Endometrium (tissue), 2 donors: ENCODE data around the gene ABCC12.
A peak's percentile ranks its signal among the peaks of the same experiment; 100 is the strongest.

Source experiments
- FAIRE-seq: peaks from 2 replicates; lab custom pipeline; 2012; peaks lifted over from hg19 to GRCh38; lab: Jason Lieb, UNC
- donor health status: control.
- donor health status: control.

The ABCC12 gene

DNA sequence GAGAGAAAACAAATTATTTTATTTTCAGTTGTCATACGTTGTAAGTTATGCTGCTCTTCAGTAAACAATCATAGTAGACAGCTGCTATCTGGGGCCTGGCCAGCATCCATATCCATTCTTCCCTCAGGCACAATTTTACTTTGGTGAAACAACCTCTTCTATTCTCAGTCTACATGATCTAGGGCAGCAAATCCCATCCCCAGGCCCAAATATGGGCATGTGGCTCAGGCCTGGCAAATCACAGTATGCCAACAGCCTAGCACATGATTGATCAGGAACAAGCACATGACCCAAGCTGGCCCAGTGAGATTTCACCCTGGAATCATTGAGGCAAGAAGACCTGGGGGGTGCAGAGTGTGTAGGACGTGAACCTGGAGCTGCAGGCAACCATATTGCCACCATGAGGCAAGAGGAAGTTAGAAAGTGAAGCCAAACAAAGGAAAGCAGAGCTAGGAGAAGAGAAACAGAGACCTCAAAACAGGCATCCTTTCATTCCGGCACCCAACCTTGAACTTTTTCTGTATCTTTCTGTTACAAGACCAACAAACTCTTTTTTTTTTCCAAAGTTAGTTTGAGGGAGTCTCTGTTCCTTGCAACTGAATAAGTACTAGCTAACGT lies 10.3 kb upstream of the ABCC12 start:
- FAIRE-seq = no peak

DNA sequence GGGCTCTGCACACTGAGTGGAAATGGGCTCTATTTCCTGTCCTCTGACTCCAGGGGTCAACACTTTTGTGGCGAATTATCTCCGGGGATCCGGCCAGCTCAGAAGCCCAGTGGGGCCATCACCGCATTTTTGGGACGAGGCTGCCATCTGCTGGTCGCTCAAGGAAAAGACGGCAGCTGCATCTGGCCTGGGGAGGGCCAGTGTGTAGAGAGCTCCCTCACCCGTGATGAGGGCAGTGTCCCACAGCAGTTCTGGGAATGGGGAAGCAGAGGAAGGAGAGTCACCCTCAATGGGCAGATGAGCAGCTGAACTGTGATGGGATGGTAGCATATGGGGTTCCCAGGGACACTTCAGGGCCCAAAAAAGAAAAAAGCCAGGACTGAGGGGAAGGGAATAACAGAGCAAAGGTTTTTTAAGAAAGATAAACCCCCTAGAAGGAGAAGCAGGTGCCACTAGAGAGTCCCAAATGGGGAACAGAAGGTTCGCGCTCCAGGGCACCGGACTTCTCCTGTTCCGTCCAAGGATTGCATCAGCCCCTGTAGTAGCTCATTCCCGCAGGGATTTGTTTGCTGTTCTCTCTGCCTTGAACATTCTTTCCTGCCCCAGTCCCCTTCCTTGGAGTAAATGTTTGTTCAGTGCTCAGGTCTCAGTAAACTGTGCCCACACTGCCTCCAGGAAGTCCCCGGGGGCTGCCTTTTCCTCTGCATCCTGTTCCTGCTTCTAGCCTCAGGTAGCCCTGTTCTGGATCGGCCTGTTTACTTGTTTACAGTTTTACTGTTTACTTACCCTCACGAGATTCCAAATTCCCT lies 9.3 kb upstream of the ABCC12 start:
- FAIRE-seq = peak; percentile 4

DNA sequence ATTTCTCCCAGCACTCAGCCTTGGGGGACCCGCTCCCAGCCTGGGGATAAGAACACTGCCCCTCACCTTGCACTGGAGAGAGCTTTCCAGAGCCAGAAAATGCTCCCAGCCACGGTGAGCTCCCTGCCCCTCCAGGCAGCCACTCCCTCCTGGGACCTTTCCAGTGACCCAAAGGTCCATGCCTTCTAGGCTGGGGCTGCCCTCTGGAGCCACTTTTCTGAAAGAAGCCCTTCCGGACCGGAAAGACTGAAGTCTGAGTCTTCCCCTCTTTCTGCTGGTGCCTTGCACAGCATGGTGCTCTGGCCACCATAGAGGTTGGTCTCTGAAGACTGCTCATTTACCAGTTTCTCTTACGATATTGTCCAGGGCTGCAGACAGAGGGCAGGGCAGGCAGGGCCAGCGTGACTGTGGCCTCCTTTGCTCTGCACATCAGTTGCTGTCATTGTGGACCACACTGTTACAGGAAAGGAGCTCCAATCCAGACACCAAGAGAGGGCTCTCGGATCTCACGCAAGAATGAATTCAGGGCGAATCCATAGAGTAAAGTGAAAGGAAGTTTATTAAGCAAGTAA lies 7.1 kb upstream of the ABCC12 start:
- no peak for FAIRE-seq

DNA sequence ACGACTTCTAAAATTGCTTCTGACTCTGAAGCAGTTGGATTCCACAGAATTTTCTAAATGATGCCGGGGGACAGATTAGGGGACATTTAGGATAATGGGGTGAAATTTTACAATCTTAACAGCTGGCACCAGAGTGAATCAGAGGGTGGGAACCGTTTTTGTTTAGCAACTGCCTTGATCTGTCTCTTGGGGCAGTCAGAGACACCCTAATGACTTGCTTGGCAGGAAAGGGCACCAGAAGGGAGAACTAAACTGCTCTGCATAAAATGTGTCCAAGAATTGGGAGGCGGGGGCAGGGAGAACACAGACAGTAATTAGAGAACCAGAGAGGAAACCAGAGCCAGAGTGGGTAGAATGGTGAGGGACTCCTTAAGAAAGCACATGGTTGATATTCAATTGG lies 6.1 kb upstream of the ABCC12 start:
- FAIRE-seq = no peak

DNA sequence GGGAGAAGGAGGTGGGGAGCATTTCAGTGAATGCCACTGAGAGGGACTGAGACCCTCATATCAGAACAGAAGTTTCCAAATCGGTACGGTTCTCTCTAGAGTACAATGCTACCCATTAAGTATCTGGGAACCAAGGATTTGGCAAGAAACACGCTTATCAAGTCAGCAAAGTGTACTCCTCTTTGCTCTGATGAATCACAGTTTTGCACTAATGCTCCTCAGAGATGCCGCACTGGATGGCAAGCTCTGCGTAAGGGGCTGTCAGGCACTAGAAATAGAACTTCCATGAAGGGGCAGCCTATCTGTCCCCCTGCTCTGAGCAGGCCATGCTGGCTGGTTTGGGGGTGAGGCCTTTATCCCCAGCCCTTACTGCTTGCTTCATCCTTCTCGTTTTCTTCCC lies 4.8 kb upstream of the ABCC12 start:
- FAIRE-seq = no peak

DNA sequence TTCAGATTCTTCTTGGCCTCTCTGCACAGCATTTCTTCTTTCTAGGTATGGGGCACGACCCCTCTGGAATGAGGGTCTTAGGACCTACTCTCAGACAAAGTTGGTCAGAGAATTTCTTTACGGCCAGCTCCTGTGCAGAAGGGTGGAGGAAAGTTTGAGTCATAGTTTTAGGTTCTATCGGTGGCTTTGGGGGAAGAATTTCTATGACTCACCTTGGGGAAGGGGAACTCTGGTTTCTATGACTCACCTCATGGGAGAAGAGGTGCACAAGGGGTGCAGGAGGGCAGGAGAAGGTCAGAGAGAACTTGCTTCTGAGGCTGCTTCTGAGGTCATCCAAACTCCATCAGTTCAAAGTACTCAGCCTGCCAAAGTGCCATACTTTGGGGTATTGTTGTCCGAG lies 2.5 kb upstream of the ABCC12 start:
- no peak for FAIRE-seq

DNA sequence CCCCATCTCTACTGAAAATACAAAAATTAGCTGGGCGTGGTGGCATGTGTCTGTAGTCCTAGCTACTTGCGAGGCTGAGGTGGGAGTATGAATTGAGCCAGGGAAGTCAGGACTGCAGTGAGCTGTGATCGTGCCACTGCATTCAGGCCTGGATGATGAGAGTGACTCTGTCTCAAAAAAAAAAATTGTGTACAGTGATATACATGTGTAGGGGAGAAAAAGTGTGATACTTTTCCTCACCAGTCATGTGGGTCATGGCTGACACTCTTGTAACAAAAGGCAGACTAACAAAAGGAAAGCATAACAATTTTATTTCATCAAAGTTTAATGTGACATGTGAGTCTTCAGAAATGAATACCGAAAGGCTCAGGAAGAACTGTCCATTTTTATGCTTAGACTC lies 2.0 kb upstream of the ABCC12 start:
- no peak for FAIRE-seq

DNA sequence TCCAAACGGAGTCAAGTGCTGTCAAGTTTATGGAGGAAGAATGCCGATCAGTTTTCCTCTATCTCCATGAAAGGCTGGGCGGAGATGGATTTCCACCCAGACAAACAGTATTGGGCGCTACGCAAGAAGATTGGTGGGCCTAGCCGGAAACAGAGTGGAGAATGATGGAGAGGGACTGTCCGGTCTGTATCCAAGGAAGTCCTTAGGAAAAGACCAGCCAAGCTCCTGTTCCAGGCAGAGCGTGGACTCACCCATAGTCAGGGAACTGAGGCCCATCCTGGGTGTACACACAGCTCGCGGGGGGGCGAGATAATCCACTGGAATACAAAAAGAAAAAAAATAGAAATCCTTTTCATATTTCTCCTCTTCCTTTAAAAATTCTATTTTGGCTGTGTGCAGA lies 1.5 kb upstream of the ABCC12 start:
- FAIRE-seq = no peak

DNA sequence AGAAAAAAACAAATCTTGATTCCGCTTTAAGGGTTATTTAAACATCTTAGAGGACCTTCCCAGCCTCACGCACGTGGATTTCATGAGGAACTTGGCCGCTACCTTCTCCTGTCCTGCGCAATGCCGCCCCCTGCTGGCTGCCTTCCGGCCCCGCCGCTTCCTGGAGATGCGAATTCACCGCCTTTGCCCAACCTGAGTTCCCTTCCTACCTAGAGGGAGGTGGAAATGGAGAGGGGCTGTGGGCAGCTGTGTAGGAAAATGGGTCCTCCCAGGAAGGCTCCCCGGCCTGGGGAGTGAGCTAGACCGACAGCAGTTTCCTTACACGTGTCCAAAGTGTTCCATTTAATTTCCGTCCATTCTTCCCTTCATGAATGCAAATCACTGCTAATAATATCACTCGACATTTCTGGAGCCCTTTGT lies 1.0 kb upstream of the ABCC12 start:
- no peak for FAIRE-seq

DNA sequence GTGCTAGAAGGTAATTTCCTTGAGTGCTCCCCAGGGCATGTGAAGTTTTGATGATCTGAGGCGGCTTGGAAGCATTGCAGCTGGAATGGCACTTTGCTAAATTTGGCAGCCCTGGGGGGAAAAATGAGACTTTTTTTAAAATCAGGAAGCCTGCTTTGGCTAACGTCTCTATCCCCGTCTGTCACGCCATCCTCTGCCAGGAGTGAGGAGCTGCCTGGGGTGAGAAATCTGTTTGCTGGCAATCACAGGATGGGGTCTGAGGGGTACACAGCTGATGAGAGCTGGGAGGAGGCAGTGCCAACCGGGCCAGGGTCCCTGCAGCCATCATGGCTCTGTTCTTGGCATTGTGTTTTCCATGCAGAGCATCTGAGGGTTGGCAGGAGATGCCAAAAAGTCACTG lies 2.0 kb downstream of the ABCC12 start:
- no peak for FAIRE-seq

DNA sequence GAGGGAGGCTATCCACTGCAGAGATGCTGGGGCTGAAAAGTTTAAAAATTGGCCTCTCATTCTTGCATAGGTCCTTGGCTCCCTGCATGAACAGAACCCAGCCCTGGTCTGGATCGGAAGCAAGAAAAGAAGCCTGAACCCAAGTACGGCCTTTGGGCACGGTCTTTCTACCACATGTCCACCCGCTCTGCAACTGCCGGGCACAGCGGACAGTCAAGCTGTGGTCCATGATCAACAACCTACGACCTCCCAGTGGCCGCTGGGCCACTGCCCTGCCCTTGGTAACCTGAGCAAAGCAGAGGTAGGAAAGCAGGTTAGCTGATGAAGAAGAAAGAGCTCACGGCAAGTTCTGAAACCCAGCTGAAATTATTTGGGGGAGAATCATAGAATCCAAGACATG lies 3.6 kb downstream of the ABCC12 start:
- FAIRE-seq = no peak

DNA sequence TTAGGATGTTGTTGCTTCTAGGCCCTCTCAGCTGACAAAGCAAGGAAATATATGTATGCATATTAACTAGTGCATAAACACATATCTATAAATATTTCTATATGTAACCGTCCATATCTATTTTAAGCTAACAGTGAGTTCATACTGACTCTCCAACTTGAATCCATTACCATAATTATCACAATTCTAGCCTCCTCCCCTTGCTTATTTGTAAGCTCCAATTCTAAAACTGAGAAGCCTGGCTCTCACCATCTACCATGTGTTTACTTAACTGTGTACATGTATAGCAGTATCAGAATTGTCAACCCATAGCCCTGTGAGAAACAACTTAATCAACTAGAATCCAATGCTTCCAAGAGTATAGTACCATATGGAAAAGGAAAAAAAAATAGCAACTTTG lies 5.1 kb downstream of the ABCC12 start:
- FAIRE-seq = no peak

DNA sequence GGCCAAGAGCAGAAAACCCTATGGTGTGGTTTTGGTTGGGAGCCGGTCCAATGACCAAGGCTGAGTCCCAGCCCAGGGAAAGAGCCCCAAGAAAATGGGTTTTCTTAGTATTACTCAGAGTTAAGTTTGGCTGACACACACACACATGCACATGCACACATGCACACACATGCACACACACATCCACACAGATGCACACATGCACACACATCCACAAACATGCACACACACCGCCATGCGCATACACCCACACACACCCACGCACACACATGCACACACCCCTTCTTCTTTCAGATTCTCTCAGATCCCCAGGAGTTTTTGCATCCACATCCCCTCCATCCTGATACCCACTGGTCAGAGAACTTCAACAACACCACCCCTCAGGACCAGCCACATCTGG lies 9.1 kb downstream of the ABCC12 start:
- FAIRE-seq = no peak

DNA sequence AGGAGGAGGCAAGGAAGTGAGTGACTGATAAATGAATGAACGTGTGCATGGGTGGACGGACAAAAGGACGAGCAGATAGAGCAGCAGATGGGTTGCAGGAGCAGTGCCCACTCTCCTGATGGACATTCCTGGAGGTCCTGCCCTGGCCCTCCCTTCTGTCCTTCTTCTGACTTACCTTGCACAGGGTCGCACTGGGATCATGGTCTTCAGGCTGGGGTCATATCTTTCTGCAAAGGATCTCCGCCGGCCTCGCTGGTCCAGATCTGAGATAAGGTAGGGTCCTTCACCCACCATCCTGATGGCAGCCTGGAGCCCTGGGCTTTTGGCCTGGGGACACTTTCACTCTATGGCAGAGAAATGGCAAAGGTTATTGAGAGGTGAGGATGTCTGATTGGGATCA lies 9.7 kb downstream of the ABCC12 start:
- no peak for FAIRE-seq

DNA sequence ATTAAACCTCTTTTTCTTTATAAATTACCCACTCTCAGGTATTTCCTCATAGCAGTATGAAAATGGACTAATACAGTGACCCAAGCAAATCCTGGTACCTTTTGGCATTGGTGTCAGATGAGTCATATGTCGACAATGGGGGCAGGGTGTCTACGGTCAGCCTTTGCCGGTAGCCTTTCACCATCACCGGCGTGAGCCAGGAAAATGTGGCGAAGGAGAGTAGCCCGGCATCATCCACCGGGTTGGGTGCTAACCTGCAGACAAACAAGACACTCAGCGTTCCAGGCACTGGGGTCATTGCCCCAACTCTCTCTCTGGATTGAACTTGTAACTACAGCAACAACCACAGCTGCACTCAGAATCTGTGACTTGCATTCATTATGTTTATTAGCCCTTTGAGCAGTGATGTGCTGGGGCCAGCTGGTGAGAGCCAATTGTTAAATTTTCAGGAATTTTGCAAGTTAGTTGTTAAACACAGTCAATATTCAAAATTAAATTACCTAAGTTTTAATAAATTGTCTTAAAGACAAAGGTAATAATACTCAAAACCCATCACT lies 11.9 kb downstream of the ABCC12 start:
- no peak for FAIRE-seq

DNA sequence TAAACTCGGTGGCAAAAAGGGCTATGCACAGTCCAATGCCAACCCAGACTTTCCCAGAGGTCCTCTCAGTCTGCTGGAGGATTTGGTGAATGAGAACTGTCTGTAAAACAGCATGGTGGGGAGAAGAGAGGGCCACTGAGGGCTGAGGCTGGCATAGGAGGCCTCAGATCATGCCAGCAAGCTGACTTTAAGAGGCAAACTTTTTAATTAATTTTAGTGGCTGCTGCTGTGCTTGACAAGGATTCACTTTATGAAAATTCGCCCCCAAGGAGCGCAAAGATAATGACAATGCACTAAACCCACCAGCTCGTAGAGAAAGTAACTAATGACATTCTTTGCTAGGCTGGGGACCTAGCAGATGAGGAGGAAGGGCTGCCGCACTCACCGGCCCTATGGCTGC lies 15.0 kb downstream of the ABCC12 start:
- FAIRE-seq = no peak

DNA sequence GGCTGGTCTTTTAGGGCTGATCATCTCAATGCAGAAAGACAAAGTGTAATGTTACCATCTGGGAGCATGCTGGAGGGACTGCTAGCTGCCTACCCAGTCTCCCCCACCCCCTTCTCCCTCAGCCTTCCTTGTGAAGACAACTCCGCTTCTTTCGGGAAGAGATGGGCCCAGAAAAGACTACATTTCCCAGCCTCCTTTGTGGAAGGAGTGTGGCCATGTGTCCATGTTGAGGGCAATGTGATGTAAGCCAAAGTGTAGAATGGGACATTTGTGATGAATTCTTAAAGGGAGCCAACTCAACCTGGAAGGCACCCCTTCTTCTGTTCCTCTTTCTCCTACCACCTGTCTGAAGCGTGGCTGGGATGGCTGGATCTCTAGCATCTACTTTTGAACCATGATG lies 16.3 kb downstream of the ABCC12 start:
- no peak for FAIRE-seq

DNA sequence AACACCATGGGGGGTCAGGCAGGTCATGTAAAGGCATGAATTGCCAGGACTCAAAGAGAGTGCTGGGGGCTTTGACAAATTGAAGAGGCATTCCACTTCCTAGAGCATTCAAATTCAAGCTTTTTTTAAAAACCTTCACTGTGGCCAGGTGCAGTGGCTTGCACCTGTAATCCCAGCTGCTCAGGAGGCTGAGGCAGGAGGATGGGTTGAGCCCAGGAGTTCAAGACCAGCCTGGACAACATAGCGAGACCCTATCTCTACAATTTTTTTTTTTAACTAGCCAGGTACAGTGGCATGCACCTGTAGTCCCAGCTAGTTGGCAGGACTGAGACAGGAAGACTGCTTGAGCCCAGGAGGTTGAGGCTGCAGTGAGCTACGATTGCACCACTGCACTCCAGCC lies 17.2 kb downstream of the ABCC12 start:
- FAIRE-seq = no peak

DNA sequence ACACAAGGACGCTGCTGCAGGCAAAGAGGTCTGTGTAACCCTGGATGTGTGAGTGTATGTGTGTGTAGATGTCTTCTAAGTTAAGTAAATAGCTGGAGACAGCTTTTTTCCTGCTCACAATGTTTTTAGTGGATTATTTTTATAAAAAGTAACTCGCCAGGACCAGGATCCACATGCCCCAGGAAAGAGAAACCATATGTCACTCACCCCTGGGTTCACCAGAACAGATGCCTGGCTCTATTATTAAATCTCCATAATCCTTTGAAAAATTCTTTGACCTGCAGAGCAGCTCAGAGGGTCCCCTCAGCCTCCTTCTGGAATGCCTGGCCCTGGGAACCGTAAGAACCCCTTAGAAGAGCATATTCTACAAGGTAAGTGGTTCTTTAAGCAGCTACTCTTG lies 18.0 kb downstream of the ABCC12 start:
- FAIRE-seq = no peak

DNA sequence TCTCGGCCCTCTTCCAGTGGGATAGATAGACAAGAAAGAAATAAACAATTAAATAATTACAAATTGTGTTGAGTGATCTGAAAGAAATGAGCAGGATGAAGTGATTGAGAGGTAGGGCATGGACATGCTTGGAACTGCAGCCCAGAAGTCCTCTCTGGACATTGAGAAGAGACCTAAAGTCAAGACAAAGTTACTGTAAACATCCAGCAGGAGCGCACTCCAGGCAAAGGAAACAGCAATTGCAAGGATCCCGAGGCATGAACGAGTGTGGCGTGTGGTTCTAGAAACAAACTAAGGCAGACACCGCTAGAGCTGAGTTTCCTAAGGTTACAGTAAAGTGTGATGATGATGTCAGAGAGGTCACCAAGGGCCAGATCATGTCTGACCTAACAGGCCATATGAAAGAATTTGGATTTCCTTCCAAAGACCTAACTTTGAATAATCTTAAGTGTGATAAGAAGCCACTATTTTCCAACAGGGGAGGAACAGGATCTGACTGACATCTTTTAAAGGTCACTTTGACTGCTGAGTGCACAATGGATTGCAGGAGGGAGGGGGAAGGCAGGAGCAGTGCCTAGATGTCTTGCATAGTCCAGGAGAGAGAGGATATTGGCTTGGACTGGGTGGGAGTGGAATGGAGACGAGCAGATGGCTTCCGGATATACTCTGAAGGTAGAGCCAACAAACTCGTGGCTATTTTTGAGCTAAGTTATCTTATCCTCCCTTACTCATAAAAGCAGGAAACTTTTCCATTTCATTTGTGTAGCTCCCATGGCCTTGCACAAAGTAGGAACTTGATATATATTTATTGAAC lies 19.0 kb downstream of the ABCC12 start:
- no peak for FAIRE-seq

DNA sequence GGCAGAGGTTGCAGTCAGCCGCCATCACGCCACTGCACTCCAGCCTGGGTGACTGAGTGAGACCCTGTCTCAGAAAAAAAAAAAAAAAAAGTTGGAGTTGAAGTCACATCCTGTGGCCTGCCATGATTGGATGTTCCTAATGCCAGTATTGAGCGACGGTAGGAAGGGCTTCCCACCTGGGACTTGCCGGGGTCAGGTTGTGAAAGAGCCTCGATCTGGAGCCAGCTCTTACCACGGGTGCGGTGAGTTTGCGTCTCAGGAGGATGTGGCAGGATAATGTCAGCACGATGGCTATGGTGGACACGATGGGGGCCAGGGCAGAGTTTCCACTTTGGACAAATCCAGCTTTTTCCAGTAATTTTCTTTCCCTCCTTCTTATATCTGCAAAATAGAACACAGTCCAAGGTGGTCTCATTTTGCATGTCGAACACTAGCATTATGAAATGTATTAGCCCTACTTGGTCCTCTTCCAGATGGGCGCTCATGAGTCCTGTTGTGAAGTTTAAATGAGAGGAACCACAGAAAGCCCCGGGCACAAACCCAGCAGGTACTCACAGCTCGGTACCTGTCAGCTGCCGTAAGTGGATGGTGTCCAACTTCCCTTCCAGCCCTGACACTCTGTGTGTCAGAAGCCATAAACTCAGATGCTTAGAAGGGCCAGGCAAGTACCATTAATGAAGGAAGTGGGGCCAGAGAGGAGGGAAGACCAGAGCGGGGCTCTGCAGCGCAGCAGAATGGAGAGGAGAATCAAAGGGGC lies 22.2 kb downstream of the ABCC12 start:
- no peak for FAIRE-seq

DNA sequence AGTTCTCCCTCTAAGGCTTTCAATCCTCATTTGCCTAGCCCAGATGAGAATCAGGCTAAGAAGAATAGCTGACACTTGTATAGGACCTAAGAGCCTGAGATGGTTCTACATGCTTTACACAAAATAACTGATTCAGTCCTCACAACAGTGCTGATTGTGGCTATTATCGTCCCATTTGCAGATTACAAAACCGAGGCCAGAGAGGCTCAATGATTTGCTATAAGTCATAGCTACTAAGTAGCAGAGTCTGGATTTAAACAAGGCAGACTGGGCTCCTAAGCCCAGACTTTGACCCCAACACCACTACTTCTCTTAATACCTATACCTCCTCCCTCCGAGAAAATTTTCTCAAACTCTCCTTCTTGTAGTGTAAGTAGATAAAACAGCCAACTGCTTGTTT lies 23.1 kb downstream of the ABCC12 start:
- FAIRE-seq = no peak
